Measurements from ENCODE around the gene MTARC1. TPM values are rescaled to one million over a fixed set of nuclear protein-coding genes. Genes with fewer than 3 reads are reported as not detected.
A peak's percentile ranks its signal among the peaks of the same experiment; 100 is the strongest.

MTARC1 gene
- total and polyA plus RNA-seq, 2 experiments from 2014 or later = 0.22 to 0.66 TPM

DNA sequence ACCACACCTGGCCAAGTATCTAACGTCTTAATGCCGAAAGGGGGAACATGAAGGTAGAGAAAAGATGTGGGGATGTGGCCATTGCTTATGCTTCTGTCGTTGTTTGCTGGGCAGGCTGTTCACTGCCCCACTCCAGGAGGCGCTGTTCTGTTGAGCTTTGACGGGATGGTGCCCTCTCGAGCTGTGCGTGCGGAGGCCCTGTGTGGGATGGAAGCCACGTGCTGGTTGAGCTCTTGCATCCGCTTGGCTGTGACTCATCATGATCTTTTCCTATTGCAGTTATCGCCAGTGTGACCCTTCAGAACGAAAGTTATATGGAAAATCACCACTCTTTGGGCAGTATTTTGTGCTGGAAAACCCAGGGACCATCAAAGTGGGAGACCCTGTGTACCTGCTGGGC is 26.3 kb downstream of the MTARC1 start:
- TF ChIP-seq EZH2 (IDR thresholded peaks at IDR 0.05; ENCODE audit: insufficient read depth, poor library complexity, severe bottlenecking) = no peak
- TF ChIP-seq EZH2phosphoT487 (IDR thresholded peaks at IDR 0.05; ENCODE audit: insufficient read depth, low read depth) = no peak
- H3K9me2 ChIP-seq (ENCODE audit: insufficient read depth) = no peaks in the 10 kb centered on the region
- H3K27me3 ChIP-seq (replicated peaks; ENCODE audit: insufficient read depth) = peaks cover 10% of the 10 kb centered on the region; the same call in 1 of the 2 replicates
- no peaks in the 10 kb centered on the region for H3K36me3 ChIP-seq (ENCODE audit: low read depth)
- no peaks in the 10 kb centered on the region for H3K79me2 ChIP-seq (ENCODE audit: insufficient read depth)
- H3K4me3 ChIP-seq = no peak overlapping the region
- DNase-seq = no peak
- 95% methylated on average over 12 of the region's 12 CpGs for WGBS, 2 experiments (ENCODE audit: low coverage in 1 of 2, low lambda C conversion rate in 2 of 2, missing lambda C conversion rate in 2 of 2)
- no peak overlapping the region for H3K27ac ChIP-seq
- H3K9ac ChIP-seq = no peak overlapping the region
- no peak overlapping the region for H2AFZ ChIP-seq
- no peaks in the 10 kb centered on the region for H4K20me1 ChIP-seq (ENCODE audit: insufficient read depth)
- H3K4me1 ChIP-seq (ENCODE audit: insufficient read depth) = peaks cover 4% of the 10 kb centered on the region
- H3K9me3 ChIP-seq (ENCODE audit: low read depth) = no peaks in the 10 kb centered on the region
- peaks cover 3% of the 10 kb centered on the region for H3F3A ChIP-seq (ENCODE audit: insufficient read depth)
- in situ Hi-C loops (cut with MboI) = no loop called here
- H3K4me2 ChIP-seq (ENCODE audit: unreplicated experiment) = no peak overlapping the region

- no peak for DNase-seq
- H3K9me3 ChIP-seq (ENCODE audit: low read depth) = no peaks in the 10 kb centered on the region
- in situ Hi-C loops (cut with MboI) = no loop called here
- H3K9ac ChIP-seq = no peak overlapping the region
- 73 to 81% methylated on average over 2 of the region's 2 CpGs for WGBS, 2 experiments (ENCODE audit: low coverage in 1 of 2, low lambda C conversion rate in 2 of 2, missing lambda C conversion rate in 2 of 2)
- H3K79me2 ChIP-seq (ENCODE audit: insufficient read depth) = no peaks in the 10 kb centered on the region
- no peak overlapping the region for H3K27ac ChIP-seq
- no peak overlapping the region for H3K4me3 ChIP-seq
- TF ChIP-seq EZH2 (IDR thresholded peaks at IDR 0.05; ENCODE audit: insufficient read depth, poor library complexity, severe bottlenecking) (no peak), EZH2phosphoT487 (IDR thresholded peaks at IDR 0.05; ENCODE audit: insufficient read depth, low read depth) (no peak)
- no peak overlapping the region for H2AFZ ChIP-seq
- no peaks in the 10 kb centered on the region for H3K36me3 ChIP-seq (ENCODE audit: low read depth)
- peaks cover 23% of the 10 kb centered on the region for H3K4me1 ChIP-seq (ENCODE audit: insufficient read depth)
- H3F3A ChIP-seq (ENCODE audit: insufficient read depth) = peaks cover 25% of the 10 kb centered on the region
- no peaks in the 10 kb centered on the region for H3K9me2 ChIP-seq (ENCODE audit: insufficient read depth)
- H3K27me3 ChIP-seq (replicated peaks; ENCODE audit: insufficient read depth) = peaks cover 4% of the 10 kb centered on the region; the same call in 1 of the 2 replicates
- H3K4me2 ChIP-seq (ENCODE audit: unreplicated experiment) = no peak overlapping the region
- H4K20me1 ChIP-seq (ENCODE audit: insufficient read depth) = no peaks in the 10 kb centered on the region
Observed at GRCh38 chr1:220815409-220815808, 28.7 kb downstream of the MTARC1 start.

DNA sequence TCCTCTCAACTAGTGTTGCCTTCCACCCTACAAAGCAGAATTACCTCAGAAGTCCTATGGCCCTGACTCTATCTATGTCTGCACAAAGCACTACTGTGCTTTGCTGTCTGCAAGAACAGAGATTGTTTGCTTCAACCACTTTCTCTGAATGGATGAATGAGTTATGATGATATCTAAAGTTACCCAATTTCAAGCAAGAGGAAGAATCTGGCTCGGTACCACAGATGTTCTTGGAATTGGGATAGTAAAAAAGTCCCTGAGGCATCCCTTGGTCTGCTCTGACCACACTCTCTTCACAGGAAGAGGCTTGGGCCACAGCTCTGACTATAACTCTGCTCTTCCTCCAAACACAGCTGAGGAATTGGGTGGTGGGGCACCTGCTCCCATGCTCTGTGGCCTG is 31.2 kb downstream of the MTARC1 start:
- DNase-seq = peak; percentile 64
- TF ChIP-seq EZH2phosphoT487 (IDR thresholded peaks at IDR 0.05; ENCODE audit: insufficient read depth, low read depth) (no peak), EZH2 (IDR thresholded peaks at IDR 0.05; ENCODE audit: insufficient read depth, poor library complexity, severe bottlenecking) (no peak)
- 55 to 57% methylated on average over 1 of the region's 1 CpG for WGBS, 2 experiments (ENCODE audit: low coverage in 1 of 2, low lambda C conversion rate in 2 of 2, missing lambda C conversion rate in 2 of 2)
- Histone ChIP-seq H2AFZ (no peak overlapping the region), H3K27me3 (replicated peaks; ENCODE audit: insufficient read depth) (peaks cover 10% of the 10 kb centered on the region; the same call in 1 of the 2 replicates), H3K4me1 (ENCODE audit: insufficient read depth) (peaks cover 23% of the 10 kb centered on the region), H4K20me1 (ENCODE audit: insufficient read depth) (no peaks in the 10 kb centered on the region), H3K27ac (no peak overlapping the region), H3F3A (ENCODE audit: insufficient read depth) (peaks cover 26% of the 10 kb centered on the region), H3K9me2 (ENCODE audit: insufficient read depth) (no peaks in the 10 kb centered on the region), H3K4me2 (ENCODE audit: unreplicated experiment) (peak overlapping the region; percentile 59), H3K9ac (no peak overlapping the region), H3K4me3 (no peak overlapping the region), H3K79me2 (ENCODE audit: insufficient read depth) (no peaks in the 10 kb centered on the region), H3K9me3 (ENCODE audit: low read depth) (no peaks in the 10 kb centered on the region), H3K36me3 (ENCODE audit: low read depth) (no peaks in the 10 kb centered on the region)
- in situ Hi-C loops (cut with MboI) = no loop called here

DNA sequence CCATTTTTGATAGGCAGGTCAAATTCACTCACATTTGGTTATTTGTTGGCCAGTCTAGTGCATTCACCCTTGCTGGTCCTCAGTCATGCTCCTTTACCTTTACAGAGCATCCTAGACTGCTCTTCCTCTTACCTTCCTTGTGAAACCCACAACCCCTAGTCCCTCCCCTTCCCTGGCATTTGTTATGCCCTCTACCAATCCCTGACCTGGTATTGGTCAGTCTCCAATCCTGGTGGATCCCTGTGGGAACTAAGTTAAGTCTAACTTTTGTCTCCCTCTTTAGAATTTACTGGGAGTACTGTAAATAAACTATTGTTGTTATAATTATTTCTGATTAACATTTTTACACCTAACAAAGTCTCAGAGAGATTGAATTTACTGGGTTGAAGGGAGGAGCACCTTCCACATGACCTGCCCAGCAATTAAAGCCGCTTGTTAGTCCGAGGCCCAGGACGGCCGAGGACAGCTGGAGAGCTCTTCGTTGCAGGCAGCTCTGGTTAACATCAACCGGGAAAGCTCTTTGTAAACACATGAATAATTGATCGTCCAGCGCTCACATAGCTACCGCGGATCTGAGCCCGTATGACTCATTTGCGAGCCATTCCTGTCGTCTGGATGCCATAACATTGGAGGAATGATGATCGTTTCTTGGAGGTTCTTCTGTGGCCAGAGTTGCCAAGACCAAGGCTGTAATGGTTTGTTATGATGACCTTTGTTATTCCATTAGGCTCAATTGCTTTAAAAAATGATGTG is 31.9 kb downstream of the MTARC1 start:
- Histone ChIP-seq H3K27me3 (replicated peaks; ENCODE audit: insufficient read depth) (peaks cover 10% of the 10 kb centered on the region; the same call in 1 of the 2 replicates), H3K36me3 (ENCODE audit: low read depth) (no peaks in the 10 kb centered on the region), H3K9me3 (ENCODE audit: low read depth) (no peaks in the 10 kb centered on the region), H3K4me1 (ENCODE audit: insufficient read depth) (peaks cover 23% of the 10 kb centered on the region), H3F3A (ENCODE audit: insufficient read depth) (peaks cover 26% of the 10 kb centered on the region), H3K27ac (peak overlapping the region; percentile 50), H3K79me2 (ENCODE audit: insufficient read depth) (no peaks in the 10 kb centered on the region), H4K20me1 (ENCODE audit: insufficient read depth) (no peaks in the 10 kb centered on the region), H3K4me3 (peak overlapping the region; percentile 22; the same call in 1 of the 2 replicates), H3K9ac (no peak overlapping the region), H3K9me2 (ENCODE audit: insufficient read depth) (no peaks in the 10 kb centered on the region), H2AFZ (no peak overlapping the region), H3K4me2 (ENCODE audit: unreplicated experiment) (peak overlapping the region; percentile 59)
- WGBS, 2 experiments (ENCODE audit: low coverage in 1 of 2, low lambda C conversion rate in 2 of 2, missing lambda C conversion rate in 2 of 2) = 1 to 2% methylated on average over 14 of the region's 14 CpGs
- in situ Hi-C loops (cut with MboI) = no loop called here
- DNase-seq = peak; percentile 94
- TF ChIP-seq EZH2phosphoT487 (IDR thresholded peaks at IDR 0.05; ENCODE audit: insufficient read depth, low read depth) (no peak), EZH2 (IDR thresholded peaks at IDR 0.05; ENCODE audit: insufficient read depth, poor library complexity, severe bottlenecking) (no peak)

Measured in GM23248 (cell line).